GM12874 (cell line): ENCODE data around the gene LRRC55.

Experiments
- TF ChIP-seq, protein P1 (sequence below): IDR thresholded peaks from 2 replicates; pipeline ENCODE4 v1.5.1; 2011; ENCODE audit warnings: low read depth, mild to moderate bottlenecking, control low read depth, low read length, moderate library complexity; ENCODE audit not compliant: insufficient read depth

Gene LRRC55

DNA sequence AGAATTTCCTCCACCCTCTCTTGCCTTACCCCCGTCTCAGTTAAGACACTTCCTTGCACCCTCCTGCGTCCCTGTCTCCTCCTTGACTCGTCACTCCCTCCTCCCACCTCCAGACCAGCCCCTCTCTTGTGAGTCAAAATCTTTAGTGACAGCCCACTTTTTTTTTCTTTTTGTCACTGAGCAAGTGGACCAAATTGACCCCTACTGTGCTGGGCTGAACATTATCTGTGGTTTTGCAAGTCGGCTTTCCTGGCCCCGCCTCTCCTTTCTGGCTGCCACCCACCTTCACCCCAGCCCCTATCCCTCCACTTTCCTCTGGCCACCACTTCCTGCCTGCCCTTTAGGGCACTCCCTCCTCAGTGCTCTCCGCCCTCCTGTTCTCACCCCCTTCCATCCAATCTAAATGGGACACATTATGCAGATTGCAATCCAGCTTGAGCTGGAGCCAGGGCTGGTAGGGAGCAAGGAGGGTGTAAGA is 55.5 kb downstream of the LRRC55 start, which contains the start of gene APLNR:
Gene APLNR (minus strand): TSS at position 47 of the 478 bp plus-strand sequence. CDS start 246 bp downstream, outside the sequence.
- TF ChIP-seq, protein P1, sequence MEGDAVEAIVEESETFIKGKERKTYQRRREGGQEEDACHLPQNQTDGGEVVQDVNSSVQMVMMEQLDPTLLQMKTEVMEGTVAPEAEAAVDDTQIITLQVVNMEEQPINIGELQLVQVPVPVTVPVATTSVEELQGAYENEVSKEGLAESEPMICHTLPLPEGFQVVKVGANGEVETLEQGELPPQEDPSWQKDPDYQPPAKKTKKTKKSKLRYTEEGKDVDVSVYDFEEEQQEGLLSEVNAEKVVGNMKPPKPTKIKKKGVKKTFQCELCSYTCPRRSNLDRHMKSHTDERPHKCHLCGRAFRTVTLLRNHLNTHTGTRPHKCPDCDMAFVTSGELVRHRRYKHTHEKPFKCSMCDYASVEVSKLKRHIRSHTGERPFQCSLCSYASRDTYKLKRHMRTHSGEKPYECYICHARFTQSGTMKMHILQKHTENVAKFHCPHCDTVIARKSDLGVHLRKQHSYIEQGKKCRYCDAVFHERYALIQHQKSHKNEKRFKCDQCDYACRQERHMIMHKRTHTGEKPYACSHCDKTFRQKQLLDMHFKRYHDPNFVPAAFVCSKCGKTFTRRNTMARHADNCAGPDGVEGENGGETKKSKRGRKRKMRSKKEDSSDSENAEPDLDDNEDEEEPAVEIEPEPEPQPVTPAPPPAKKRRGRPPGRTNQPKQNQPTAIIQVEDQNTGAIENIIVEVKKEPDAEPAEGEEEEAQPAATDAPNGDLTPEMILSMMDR: no peak

- TF ChIP-seq, protein P1: no peak
These were observed 57.6 kb downstream of the LRRC55 start for GRCh38 chr11:57239348-57239747.

- TF ChIP-seq, protein P1: no peak
These were observed 58.3 kb downstream of the LRRC55 start for GRCh38 chr11:57240007-57240406.

- TF ChIP-seq, protein P1: no peak
These were observed 59.0 kb downstream of the LRRC55 start for GRCh38 chr11:57240757-57241156.
